Neutrophil (primary cell): ENCODE results near the gene MYBPH.

Experiments
- H3K27ac ChIP-seq: fragments of 200-600 bp; sonication (generic); 2 replicates; pipeline ENCODE4 v1.5.1; 2016; ENCODE audit warnings: mild to moderate bottlenecking, moderate library complexity
- H3K27me3 ChIP-seq: fragments of 200-600 bp; sonication (generic); 2 replicates; pipeline ENCODE4 v1.6.0; 2016; ENCODE audit warnings: mild to moderate bottlenecking
- H3K36me3 ChIP-seq: fragments of 200-600 bp; sonication (generic); 2 replicates; pipeline ENCODE4 v1.5.1; 2017
- H3K4me1 ChIP-seq, 2 experiments: fragments of 200-600 bp in 1 of 2; sonication (generic) in 1 of 2; 1 replicate in 1 of 2; 2 replicates in 1 of 2; pipeline versions ENCODE4 v1.5.1 to v1.6.1; 2013 to 2016; ENCODE audit warnings: low read depth in 1 of 2, low read length in 1 of 2, mild to moderate bottlenecking in 1 of 2, moderate library complexity in 1 of 2; ENCODE audit not compliant: control insufficient read depth in 1 of 2, insufficient read depth in 1 of 2
- H3K4me3 ChIP-seq, 2 experiments: fragments of 200-600 bp in 1 of 2; sonication (generic) in 1 of 2; 1 replicate in 1 of 2; 2 replicates in 1 of 2; pipeline ENCODE4 v1.5.1; 2013 to 2016; ENCODE audit warnings: low read depth in 1 of 2, low read length in 1 of 2, mild to moderate bottlenecking in 1 of 2, moderate library complexity in 1 of 2
- H3K9me3 ChIP-seq: fragments of 200-600 bp; sonication (generic); 2 replicates; pipeline ENCODE4 v1.5.1; 2016
- TF ChIP-seq, protein P1 (sequence below): fragments of 200-600 bp; sonication (generic); IDR thresholded peaks from 2 replicates; pipeline ENCODE4 v1.5.1; 2016; ENCODE audit warnings: antibody characterized with exemption

MYBPH gene

DNA sequence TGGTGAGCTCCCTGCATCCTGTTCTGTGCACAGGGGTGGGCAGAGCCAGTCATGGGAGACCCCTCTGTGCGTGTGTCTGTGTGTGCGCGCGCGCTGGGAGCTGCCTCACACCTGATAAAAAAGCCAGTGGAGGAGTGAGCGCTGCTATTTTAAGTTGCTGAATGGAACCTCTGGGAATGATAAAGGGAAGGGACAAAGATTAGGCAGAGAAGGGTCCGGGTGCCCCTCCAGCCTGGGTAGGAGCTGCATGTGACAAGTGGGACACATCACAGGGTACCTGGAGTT lies 47.3 kb downstream of the MYBPH start:
- H3K27me3 ChIP-seq, result peaks cover 98% of the 10 kb centered on the region
- no peaks in the 10 kb centered on the region for H3K36me3 ChIP-seq
- H3K27ac ChIP-seq, result no peak overlapping the region
- H3K4me1 ChIP-seq, result peaks cover 20 to 27% of the 10 kb centered on the region in 2 experiments
- TF ChIP-seq, protein P1, sequence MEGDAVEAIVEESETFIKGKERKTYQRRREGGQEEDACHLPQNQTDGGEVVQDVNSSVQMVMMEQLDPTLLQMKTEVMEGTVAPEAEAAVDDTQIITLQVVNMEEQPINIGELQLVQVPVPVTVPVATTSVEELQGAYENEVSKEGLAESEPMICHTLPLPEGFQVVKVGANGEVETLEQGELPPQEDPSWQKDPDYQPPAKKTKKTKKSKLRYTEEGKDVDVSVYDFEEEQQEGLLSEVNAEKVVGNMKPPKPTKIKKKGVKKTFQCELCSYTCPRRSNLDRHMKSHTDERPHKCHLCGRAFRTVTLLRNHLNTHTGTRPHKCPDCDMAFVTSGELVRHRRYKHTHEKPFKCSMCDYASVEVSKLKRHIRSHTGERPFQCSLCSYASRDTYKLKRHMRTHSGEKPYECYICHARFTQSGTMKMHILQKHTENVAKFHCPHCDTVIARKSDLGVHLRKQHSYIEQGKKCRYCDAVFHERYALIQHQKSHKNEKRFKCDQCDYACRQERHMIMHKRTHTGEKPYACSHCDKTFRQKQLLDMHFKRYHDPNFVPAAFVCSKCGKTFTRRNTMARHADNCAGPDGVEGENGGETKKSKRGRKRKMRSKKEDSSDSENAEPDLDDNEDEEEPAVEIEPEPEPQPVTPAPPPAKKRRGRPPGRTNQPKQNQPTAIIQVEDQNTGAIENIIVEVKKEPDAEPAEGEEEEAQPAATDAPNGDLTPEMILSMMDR, result no peak
- no peaks in the 10 kb centered on the region for H3K9me3 ChIP-seq
- H3K4me3 ChIP-seq, result no peak overlapping the region

DNA sequence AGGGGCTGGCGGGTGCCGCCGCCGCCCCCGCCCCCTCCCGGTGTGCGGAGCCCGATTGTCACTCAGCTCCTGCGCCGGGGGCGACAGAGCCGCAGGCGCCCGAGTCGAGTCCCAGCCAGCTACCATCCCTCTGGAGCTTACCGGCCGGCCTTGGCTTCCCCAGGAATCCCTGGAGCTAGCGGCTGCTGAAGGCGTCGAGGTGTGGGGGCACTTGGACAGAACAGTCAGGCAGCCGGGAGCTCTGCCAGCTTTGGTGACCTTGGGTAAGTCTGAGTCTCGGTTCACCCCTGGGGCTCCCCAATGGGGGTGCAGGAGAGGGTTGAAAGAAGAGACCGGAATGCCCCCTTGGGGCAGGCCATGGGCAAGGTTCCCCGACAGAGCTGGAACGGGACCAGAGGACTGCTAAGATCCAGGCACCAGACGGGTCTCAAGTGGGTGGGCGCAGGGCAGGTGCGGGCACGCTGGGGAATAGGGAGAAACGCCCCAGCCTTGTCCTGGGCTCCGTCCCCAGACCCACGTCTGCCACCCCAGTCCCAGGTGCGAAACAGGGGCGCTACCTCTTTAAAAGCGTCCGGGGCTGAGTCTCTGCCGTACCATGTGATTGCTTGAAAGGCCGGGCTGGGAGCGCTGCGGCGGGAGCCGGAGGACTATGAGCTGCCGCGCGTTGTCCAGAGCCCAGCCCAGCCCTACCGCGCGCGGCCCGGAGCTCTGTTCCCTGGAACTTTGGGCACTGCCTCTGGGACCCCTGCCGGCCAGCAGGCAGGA lies 47.8 kb downstream of the MYBPH start, which contains the start of gene ADORA1:
Gene ADORA1 (plus strand): TSS at position 61 of the 765 bp plus-strand sequence. CDS start 1,116 bp downstream, outside the sequence.
- TF ChIP-seq, protein P1, result no peak
- Histone ChIP-seq H3K9me3 (no peaks in the 10 kb centered on the region), H3K27ac (no peak within 1 kb of the TSS), H3K27me3 (peaks cover 98% of the 10 kb centered on the region), H3K4me3 (no peak within 1 kb of the TSS), H3K4me1 (peaks cover 20 to 27% of the 10 kb centered on the region in 2 experiments), H3K36me3 (no peaks in the 10 kb centered on the region)

DNA sequence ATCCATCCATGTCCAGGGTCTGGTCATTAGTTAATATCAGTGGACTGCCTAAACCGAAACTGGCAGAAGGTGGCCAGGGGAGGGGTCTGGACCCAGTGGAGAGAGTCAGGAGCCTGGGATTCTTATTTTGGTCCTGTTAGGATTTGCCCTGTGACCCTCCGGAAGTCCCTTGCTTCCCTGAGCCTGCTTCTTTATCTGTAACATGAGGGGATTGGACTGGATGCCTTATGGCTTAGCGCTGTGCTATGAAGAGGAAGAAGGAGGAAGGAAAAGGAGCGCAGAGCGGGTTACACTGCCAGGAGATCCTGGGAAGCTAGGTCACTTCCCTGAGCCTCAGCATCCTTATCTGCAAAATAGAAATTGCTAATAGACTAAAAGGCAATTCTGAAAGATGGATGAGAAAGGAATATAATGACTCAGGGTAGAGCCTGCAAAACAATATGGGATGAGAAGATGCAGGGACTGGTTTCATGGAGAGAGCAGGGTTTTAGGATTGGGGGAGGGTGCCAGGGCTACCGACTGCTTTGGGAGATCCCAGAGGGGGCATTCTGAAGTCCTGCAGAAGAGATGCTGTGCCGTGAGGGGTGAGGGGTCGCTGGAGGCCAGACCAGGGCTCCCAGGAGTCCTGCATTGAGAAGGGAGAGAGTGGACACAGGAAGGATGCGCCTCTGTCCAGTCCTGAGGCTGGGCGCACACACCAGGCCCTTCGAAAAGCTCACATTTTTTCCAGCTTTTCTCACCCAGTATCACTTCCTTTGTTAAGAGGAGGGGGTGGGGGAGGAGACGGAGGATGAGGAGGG lies 48.6 kb downstream of the MYBPH start:
- Histone ChIP-seq H3K9me3 (no peaks in the 10 kb centered on the region), H3K4me1 (peaks cover 20 to 27% of the 10 kb centered on the region in 2 experiments), H3K4me3 (no peak overlapping the region), H3K27ac (no peak overlapping the region), H3K36me3 (no peaks in the 10 kb centered on the region), H3K27me3 (peaks cover 98% of the 10 kb centered on the region)
- TF ChIP-seq, protein P1, result no peak

DNA sequence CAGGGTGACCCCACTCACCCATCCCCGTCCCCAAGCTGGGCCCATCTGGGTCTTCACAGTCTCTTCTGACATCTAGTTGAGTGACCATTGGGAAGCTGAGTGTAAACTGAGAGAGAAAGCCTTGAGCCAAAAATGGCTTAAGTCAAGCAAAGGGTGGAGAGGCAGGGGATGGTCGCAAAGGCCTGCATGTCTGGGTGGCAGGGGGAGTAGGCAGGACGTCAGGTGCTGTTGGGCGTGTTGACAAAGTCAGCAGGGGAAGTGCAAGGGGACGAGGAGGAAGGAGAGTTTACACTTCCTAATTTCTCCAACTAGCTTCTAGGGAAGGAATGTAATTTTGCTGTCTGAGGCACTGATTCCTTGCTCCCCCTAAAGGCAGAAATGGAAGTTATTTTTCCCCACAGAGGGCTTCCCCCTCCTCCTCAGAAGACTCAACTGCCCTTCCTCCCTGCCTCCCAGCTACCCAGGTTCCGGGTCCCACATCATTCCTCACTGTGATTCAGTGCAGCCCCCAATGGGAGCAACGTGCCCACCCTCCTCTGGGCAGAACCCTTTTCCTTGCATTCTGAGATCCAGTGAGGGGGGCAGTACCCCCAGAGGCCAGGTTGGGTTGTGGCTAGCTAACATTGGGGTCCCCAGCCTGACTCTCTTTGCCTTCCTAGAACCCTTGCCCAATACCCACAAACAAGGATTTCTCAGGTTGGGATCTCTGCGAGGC lies 49.3 kb downstream of the MYBPH start:
- Histone ChIP-seq H3K4me1 (peaks cover 20 to 27% of the 10 kb centered on the region in 2 experiments), H3K9me3 (no peaks in the 10 kb centered on the region), H3K27ac (no peak overlapping the region), H3K36me3 (no peaks in the 10 kb centered on the region), H3K27me3 (peaks cover 98% of the 10 kb centered on the region), H3K4me3 (no peak overlapping the region)
- TF ChIP-seq, protein P1, result peak; percentile 32

DNA sequence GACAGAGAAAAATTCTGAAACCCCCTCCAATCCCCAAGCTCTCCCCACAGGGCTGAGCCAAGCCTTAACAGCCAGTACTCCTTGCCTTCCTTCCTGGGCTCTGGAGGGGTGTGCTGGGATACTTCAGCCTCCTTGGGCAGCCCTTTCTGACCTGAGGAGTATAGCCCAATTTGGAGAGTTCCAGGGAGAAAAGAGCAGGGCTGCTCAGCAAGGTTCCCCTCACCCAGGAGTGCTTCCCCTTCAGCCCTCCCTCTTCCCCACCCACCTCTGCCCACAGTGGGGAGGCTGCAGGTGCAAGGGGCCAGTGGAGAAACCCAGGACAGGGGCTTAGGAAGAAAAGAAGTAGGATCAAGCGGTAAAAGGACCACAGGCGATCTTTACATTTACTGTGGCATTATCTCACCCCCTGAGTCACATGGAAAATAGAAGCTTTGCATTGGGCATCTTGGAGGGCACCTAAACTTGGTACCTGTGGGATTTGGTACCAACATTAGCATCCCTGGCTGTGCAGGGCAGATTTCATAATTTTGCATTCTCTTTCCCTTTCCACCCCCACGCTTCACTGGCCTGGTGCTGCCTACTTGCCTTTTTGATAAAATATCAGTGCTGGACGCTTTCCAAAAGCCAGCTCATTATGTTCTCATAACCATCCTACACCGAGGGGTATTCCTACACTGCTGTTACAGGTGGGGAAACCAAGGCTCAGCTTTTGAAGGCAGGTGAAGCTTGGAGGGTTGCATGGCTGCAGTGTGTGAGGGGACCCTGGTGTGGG lies 50.9 kb downstream of the MYBPH start:
- H3K36me3 ChIP-seq, result no peaks in the 10 kb centered on the region
- H3K27ac ChIP-seq, result no peak overlapping the region
- TF ChIP-seq, protein P1, result no peak
- no peaks in the 10 kb centered on the region for H3K9me3 ChIP-seq
- H3K4me1 ChIP-seq, result peaks cover 16 to 25% of the 10 kb centered on the region in 2 experiments
- peaks cover 100% of the 10 kb centered on the region for H3K27me3 ChIP-seq
- H3K4me3 ChIP-seq, result no peak overlapping the region
